ENCODE data around the gene APP.
"Not testable (repeated sequence)": the region's sequence is repeated elsewhere in the genome, so short reads cannot be mapped to it uniquely, and the experiment has no call there.

DNA sequence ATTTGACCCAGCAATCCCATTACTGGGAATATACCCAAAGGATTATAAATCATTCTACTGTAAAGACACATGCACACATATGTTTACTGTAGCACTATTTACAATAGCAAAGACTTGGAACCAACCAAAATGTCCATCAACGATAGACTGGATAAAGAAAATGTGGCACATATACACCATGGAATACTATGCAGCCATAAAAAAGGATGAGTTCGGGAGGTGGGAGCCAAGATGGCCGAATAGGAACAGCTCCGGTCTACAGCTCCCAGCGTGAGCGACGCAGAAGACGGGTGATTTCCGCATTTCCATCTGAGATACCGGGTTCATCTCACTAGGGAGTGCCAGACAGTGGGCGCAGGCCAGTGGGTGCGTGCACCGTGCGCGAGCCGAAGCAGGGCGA lies 252.4 kb downstream of the APP start:
- not testable (repeated sequence) for TF ChIP-seq EZH2phosphoT487, EZH2 (IDR thresholded peaks at IDR 0.05)
- TF ChIP-seq, protein P1, sequence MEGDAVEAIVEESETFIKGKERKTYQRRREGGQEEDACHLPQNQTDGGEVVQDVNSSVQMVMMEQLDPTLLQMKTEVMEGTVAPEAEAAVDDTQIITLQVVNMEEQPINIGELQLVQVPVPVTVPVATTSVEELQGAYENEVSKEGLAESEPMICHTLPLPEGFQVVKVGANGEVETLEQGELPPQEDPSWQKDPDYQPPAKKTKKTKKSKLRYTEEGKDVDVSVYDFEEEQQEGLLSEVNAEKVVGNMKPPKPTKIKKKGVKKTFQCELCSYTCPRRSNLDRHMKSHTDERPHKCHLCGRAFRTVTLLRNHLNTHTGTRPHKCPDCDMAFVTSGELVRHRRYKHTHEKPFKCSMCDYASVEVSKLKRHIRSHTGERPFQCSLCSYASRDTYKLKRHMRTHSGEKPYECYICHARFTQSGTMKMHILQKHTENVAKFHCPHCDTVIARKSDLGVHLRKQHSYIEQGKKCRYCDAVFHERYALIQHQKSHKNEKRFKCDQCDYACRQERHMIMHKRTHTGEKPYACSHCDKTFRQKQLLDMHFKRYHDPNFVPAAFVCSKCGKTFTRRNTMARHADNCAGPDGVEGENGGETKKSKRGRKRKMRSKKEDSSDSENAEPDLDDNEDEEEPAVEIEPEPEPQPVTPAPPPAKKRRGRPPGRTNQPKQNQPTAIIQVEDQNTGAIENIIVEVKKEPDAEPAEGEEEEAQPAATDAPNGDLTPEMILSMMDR (IDR thresholded peaks at IDR 0.05), result not testable (repeated sequence)

Measured in neural progenitor cell (in vitro differentiated cells).